ENCODE measurements around the gene BRAT1.

GRCh38 chr7:2592375-2592865 is 37.1 kb upstream of the BRAT1 start:
- TF ChIP-seq CTCF (IDR thresholded peaks at IDR 0.05): no peak
- no peak for TF ChIP-seq EP300 (IDR thresholded peaks at IDR 0.05)
- TF ChIP-seq POLR2A (IDR thresholded peaks at IDR 0.05): no peak

All from sigmoid colon (tissue), 4 donors.